HPDE6-E6E7 (cell line): ENCODE data around the gene TRAPPC1.
"Not testable (repeated sequence)": the region's sequence is repeated elsewhere in the genome, so short reads cannot be mapped to it uniquely, and the experiment has no call there.

ENCODE experiments used
- DNase-seq: peaks from one replicate; pipeline ENCODE4 v3.0.0; 2011; ENCODE audit warnings: missing footprints; ENCODE audit errors: extremely low spot score

The TRAPPC1 gene, protein sequence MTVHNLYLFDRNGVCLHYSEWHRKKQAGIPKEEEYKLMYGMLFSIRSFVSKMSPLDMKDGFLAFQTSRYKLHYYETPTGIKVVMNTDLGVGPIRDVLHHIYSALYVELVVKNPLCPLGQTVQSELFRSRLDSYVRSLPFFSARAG

DNA sequence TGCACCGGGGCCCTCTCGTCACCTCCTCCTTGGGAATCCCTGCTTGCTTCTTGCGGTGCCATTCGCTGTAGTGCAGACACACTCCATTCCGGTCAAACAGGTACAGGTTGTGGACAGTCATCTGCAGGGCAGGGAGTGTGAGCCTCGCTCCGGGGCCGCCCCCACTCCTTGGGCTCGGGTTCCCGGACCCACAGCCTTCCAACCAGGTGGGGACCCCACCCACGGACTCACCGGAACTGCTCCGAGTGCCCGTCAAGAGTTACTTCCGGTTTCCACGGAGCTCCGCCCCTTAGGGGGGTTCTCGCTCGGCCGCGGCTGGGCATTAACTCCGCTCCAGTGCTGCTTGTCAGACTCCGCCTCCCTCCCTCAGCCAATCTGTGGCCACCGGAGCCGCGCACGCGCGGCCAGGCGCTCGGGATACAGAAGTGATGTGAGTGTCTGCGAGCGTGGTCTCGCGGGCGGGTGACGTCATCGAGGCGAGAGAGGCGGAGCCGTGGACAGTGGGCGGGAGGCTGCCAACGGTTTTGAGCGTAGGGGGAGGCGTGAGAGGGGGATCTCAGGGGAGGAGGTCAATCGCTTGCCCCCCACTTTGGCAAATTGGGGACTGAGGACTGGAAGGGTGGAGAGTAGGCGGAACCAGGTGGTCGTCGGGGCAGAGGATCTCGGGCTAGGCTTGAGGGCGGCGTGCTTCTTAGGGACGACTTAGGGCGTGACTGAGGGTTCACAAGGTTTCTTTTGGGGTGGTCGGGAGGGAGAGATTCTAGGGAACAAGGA, at the start of gene TRAPPC1, which contains the start of gene CNTROB:
TRAPPC1 (minus strand) TSS at position 238 of the 774 bp plus-strand sequence; CDS start at position 121, 117 bp downstream.
CNTROB (plus strand) TSS at position 498 of the 774 bp plus-strand sequence. CDS start 874 bp downstream, outside the sequence.
- peak; percentile 99 for DNase-seq

DNA sequence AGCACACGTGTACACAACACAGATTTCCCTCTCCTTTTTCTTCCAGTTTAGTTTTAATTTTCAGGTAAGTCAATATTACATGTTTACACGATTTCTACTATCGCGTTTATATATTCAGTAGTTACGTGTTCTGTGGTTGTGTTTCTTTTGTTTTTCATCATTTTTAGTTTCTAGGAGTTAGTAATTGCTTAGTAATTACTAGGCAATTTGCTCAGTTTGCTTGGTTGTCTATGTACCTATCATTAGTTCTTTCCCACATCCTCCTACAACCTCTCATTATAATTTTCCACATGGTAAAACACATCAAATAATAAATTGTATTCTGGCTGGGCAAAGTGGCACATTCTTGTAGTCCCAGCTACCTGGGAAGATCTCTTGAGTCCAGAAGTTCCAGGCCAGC, 46.1 kb upstream of the TRAPPC1 start:
- DNase-seq, result no peak

DNA sequence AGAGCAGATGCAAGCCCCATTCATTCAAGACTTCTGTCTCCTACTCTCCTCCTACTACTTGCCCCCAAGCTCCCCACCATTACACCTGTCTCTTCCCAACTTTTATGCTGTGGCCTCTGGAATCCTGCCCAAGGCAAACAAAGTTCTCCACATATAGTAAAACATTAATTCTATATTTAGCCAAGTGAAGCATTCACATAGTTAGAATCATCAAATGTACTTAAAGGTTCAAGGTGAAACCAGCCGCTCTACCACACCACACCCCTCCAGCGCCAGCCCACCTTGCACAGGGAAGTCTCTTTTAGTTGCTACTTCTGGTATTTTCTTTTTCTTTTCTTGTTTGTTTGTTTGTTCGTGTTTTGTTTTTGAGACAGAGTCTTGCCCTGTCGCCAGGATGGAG, 45.3 kb upstream of the TRAPPC1 start:
- no peak for DNase-seq

DNA sequence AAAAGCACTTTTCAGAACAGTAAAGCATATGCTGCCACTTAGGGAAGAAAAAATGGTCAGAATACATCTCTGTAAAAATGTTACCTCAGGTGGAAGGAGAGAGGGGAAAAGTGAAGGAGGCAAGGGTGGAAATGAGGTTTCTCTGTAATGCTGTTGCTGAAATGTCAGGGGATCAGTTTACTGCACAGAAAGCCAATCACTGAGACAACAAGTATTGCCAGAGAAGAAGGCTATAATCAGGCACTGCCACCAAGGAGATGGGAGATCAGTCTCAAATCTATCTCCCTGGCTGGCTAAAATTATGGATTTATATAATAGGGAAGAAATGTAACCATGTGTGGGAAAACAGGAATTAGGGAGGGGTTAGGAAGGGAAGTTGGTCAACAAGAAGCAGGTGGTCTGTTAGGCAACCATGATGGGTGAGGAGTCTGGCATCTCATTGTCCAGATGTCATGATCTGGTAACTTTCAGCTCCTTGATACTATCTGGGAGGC, 42.9 kb upstream of the TRAPPC1 start:
- no peak for DNase-seq

DNA sequence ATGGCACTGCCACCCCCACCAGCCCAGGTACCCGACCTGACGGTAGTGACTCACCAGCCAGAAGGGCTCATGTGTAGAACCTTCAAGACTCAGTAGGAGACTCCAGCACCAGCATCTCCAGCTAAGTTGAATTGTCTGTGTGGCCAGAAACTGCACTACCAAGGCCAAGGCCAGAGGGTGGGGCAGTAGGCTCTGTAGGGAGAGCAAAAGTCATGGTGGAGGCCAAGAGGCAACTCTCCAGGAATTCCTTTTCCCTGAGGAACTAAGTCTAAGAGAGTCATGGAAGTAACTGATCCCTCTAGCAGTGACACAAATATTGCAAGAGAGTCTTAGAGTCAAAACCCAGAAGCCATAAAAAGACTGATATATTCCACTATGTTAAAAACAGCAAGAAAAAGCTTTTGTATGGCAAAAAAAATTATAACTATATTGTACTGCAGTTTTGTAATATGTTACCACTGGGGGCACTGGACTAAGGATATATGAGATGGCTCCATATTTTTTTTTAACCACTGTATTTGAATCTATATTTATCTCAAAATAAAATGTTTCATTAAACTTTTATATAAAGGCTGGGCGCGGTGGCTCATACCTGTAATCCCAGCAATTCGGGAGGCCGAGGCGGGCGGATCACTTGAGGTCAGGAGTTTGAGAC, 40.5 kb upstream of the TRAPPC1 start:
- DNase-seq, result no peak

DNA sequence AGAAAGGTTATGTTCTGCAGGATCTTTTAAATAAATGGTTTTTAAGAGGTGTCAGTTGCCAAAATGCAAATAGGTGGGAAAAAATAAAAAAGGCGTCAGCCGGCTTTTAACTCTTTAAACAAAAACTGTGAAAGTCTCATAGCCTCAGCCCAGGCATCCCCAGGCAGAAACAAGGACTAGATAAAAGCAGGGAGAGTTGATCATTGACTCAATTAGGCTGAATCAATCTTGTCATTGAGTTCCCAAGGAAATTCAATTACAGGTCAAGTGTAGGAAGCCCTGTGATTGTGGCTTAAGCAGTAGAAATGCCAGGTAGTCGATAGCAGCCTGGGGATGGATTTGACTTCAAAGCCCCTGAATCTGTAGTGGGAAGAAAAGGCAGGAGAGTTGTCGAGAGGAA, 39.9 kb upstream of the TRAPPC1 start:
- no peak for DNase-seq

DNA sequence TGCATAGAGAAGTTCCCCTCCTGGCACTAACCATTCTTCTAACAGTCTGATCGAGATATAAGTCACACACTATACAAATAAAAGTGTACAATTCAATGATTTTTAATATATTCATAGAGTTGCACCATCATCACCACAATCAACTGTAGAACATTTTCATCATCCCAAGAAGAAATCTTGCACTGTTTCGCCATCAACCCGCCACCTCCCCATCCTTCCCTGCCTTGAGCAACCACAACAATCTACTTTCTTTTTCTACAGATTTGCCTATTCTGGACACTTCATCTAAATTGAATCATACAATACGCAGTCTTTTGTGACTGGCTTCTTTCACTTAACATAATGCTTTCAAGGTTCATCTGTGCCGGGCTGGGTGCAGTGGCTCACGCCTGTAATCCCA, 37.7 kb upstream of the TRAPPC1 start:
- no peak for DNase-seq

DNA sequence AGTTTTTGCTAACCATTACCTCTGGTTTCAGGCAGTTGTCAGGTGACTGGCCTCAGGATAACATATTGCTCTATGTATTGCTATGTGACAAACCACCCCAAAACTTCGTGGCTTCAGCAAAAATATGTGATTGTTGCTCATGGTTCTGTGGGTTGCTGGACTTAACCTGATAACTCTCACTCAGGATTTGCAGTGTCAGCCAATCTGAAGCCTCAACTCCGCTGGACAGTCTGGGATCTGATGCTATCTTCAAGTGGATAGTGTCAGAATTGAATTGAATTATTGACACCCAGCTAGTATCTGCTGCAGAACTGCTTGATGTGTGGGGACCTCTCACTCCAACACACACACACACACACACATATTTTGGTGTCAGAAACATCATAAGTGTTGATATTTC, 36.0 kb upstream of the TRAPPC1 start:
- no peak for DNase-seq

DNA sequence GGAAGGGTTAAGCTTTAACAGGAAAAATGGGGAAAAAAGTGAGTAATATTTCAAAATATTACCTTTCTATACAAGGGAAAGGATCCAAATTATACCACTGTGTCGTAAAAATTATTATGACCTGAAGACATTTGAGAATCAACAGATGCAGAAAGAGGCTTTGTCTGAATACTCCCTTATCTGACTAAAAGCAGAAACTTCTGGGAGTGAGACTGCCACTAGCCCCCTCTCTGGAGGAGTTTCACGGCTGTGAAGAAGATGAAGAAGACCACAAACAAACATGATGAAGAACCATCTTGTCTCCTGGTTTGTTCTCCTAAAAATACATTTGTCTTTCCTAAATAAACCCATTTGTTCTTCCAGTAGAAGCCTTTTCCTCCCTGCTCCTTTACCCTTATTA, 29.7 kb upstream of the TRAPPC1 start:
- no peak for DNase-seq

DNA sequence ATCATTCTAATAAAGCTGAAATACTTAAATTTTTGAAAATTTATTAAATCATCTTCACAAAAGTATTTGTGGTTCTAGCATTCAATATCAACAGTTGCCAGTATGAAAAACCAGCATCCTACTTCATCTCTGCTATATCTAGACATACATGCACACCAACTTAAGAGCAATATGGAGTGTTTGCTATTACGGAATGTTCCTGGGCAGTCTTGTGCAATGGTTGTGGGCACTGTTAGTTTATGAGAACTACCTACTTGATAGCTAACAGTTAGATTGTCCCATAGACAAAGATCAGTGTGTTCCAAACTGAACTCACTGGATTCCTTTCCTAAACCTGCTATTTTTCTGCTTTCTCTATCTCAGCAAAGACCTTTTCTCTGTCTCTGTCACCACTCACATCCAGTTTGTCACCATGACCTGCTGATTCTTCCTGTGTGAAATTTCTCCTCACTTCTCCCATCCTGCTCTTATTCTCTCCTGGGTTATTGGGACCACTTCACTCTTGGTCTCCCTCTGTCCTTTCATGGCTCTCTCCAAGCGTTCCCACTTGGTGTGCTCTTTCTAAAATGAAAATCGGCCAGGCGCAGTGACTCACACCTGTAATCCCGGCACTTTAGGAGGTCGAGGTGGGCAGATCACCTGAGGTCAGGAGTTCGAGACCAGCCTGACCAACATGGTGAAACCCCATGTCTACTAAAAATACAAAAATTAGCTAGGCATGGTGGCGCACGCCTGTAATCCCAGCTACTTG, 27.9 kb upstream of the TRAPPC1 start:
- no peak for DNase-seq

DNA sequence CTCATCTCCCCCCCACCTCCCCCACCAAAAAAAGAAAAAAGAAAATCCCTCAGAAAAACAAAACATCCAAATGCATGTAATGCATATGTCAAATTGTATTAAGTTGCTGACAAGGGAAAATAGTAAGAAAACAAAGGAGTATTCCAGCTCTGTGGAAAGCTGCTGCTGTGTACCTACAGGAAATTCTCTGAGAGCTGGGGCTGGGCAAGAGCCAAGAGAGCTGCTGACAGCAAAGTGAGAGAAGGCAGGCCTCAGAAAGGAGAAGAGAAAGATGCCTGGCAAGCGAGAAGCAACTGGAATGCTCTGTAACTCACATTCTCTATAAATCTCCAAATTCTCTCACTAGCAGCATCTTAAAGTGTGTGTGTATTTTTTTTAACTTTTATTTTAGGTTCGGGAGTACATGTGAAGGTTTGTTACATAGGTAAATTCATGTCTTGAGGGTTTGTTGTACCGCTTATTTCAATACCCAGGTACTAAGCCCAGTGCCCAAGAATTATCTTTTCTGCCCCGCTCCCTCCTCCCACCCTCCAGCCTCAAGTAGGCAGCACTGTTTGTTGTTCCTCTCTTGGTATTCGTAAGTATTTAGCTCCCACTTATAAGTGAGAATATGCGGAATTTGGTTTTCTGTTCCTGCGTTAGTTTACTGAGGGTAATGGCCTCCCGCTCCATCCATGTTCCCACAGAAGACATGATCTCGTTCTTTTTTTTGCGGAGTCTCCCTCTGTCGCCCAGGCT, 24.7 kb upstream of the TRAPPC1 start:
- no peak for DNase-seq

DNA sequence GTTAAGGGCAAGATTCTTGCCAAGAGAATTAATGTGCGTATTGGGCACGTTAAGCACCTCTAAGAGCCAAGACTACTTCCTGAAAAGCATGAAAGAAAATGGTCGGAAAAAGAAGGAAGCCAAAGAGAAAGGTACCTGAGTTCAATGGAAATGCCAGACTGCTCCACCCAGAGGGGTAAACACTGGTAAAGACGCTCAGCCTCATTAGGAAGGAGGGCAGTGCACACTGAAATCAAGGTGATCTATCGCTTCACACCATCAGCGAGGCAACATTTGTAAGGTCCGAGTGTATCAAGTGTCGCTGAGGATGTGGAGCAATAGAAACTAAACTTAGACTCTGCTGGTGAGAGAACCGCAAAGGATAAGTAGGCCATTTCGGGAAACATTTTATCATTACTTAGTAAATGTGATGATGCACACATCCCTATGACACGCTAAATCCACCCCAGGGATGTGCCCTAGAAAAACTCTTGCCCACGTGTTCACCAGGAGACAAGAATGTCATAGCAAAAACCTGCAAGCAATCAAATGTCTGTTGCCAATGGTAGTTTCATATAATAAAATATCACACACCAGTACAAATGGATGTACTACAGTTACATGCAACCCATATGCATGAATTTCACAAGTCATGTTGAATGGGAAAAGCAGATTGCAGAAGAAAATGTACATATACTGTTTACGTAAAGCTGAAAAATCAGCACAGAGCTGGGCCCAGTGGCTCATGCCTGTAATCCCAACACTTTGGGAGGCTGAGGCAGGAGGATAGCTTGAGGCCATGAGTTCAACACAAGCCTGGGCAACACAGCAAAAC, 23.9 kb upstream of the TRAPPC1 start:
- DNase-seq, result no peak

DNA sequence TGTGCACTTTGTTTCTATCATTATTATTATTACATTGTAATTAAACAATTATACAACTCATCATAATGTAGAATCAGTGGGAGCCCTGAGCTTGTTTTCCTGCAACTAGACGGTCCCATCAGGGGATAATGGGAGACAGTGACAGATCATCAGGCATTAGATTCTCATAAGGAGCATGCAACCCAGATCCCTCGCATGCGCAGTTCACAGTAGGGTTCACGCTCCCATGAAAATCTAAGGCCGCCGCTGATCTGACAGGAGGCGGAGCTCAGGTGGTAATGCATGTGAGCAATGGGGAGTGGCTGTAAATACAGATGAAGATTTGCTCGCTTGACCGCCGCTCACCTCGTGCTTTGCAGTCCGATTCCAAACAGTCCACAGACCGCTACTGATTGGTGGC, 21.5 kb upstream of the TRAPPC1 start:
- not testable (repeated sequence) for DNase-seq

DNA sequence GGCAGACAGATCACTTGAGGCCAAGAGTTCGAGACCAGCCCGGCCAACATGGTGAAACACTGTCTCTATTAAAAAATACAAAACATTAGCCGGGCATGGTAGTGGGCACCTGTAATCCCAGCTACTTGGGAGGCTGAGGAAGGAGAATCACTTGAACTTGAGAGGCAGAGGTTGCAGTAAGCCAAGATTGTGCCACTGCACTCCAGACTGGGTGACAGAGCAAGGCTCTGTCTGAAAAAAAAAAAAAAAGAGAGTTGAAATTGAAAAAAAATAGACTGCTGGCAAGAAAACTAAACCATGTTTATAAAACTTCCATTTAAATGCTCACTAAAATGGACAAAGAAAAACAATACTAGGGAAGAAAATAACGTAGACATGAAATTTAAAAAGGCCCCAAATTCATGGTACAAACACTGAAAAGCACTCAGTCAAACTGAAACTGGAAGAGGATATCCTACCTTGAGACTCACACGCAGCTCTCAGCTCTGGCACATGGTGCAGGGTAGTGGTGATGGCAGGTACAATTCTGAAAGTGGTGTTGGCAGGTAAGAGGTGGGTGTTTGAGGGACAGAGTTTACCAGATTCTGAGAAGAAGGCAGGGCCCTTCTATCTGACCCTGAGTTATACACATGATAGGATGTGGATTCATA, 19.5 kb upstream of the TRAPPC1 start:
- DNase-seq, result no peak

DNA sequence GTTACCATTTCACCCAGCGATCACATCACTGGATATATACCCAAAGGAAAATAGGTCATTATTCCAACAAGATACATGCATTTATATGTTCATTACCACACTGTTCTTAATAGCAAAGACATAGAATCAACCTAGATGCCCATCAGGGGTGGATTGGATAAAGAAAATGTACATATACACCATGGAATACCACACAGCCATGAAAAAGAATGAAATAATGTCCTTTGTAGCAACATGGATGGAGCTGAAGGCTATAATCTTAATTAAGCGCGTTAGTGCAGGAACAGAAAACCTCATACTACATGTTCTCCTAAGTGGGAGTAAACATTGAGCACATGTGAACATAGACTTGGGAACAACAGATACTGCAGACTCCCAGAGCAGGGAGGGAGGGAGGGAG, 18.8 kb upstream of the TRAPPC1 start:
- no peak for DNase-seq

DNA sequence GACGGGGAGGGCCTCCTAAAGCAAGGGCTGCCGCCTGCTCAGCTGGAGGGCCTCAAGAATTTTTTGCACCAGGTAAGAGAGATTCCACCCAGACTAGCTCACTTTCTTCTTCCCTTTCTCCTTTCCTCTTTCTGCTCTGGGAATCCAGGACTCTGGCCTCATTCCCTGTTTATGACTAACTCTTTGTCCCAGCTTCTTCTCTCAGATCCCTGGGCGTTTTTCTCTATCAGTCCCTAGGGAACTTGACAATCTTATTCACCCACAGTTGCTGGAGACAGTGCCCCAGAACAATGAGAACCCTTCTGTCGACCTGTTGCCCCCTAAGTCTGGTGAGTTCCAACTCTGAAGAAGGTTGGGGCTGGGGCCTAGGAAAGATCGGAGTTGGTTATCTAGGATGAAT, 15.9 kb upstream of the TRAPPC1 start:
- no peak for DNase-seq

DNA sequence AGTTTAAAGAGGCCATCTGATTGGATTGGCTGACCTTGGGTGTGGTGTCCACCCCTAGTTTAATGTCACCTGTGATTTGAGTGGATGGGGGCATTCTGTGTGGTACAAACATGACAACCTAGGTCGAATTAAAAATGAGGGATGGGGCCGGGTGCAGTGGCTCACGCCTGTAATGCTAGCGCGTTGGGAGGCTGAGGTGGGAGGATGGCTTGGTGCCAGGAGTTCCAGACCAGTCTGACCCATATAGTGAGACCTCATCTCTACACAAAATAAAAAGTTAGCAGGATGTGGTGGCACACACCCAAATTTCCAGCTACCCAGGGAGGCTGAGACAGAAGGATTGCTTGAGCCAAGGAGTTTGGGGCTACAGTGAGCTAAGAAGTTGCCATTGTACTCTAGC, 14.7 kb upstream of the TRAPPC1 start:
- no peak for DNase-seq

DNA sequence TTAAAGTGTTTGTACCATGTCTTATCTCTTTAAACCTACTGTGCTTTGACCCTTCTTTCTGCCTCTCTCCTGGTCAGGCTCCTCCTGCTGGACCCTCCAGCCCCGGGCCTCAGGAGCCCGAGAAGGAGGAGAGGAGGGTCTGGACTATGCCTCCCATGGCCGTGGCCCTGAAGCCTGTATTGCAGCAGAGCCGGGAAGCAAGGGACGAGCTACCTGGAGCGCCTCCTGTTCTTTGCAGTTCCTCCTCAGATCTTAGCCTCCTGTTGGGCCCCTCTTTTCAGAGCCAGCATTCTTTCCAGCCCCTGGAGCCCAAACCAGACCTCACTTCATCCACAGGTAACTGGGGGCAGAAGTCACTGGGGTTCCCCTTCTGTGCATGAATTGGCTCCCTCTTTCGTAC, 13.9 kb upstream of the TRAPPC1 start:
- DNase-seq, result no peak

DNA sequence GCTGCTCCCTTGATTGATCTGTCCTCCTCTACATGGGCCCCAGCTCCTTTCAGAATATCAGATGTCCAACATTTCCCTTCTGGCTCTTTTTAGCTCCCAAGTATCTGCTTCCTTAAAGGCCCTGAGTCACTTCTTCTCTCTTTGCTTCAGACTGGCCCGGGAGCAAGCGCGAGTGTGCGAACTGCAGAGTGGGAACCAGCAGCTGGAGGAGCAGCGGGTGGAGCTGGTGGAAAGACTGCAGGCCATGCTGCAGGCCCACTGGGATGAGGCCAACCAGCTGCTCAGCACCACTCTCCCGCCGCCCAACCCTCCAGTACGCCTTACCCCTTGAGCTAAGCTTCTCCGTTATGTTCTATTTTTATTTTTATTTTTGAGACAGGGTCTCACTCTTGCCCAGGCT, 12.6 kb upstream of the TRAPPC1 start:
- DNase-seq, result no peak

DNA sequence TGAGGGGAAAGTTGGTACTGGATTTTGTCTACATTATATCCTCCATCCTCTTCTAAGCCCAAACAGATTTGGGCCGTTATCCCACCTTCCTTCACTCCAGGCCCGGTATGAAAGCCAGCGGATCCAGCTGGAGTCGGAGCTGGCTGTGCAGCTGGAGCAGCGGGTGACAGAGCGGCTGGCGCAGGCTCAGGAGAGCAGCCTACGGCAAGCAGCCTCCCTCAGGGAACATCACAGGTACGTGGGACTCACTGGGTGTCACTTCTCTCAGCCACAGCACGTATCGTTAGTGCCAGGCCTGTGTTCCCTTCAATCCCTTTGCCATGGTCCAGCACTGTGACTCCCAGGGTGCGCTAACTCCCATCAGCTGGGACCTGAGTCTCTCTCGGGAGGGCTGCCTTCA, 11.5 kb upstream of the TRAPPC1 start:
- DNase-seq, result no peak
